OCI-M2 (cell line): Measurements from ENCODE around the gene EBF3.

Source experiments
- DNase-seq: peaks from one replicate; lab custom pipeline; 2025; ENCODE audit not compliant: unreplicated experiment; lab: John Stamatoyannopoulos, UW

The EBF3 gene

DNA sequence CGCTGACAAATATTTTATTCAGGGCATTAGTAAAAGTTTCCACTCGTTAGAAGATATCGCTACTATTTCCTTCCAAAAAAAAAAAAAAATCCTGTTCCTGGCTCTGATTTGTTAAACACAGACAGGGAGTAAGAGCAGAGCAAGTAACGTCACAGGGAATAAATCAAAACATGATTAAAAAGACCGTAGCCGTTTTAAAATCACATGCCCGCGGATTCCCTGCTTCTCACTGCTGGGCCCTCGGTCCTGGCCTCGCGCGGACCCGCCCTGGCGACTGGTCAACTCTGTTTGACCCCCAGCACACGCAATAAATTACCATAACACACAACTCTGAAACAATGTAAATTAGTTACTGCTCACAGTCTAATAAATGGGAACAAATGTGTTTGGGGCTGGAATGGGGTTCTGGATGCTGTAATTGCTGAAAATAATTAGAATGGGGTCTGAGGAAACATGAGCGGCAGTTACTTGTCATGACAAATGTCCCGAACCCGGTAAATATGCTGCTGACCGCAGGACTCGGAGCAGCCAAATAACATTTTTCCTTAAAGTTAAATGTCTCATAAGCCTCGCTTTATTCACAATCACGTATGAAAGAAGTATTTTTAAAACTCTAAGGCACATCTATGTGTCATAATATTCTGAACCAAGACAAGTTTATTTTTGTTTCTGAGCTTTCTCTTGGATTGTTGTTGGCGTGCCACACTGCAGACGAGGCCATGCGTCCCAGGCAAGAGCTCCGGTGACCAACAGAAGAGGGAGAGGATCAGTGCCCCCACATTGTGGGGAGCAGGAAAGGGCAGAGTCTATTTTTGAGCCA lies 17.9 kb downstream of the EBF3 start:
- DNase-seq, result no peak

DNA sequence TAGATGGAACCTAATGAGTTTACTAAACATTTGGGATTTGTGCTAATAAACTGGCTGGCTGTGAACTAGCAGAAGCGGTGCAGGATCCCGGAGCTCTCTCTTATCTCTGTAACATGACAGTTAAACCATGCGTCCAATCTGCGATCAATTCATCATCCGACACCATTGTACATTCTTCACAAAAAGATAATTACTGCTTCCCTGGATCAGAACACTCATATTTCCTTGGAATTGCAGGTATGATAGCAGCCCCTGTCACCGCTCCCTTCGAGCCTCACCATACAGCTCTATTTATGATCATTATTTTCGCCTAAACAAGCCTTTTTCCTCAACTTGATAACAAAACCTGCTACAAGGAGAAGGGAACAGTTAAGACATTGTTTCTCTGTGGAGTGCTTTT lies 18.5 kb downstream of the EBF3 start:
- no peak for DNase-seq

DNA sequence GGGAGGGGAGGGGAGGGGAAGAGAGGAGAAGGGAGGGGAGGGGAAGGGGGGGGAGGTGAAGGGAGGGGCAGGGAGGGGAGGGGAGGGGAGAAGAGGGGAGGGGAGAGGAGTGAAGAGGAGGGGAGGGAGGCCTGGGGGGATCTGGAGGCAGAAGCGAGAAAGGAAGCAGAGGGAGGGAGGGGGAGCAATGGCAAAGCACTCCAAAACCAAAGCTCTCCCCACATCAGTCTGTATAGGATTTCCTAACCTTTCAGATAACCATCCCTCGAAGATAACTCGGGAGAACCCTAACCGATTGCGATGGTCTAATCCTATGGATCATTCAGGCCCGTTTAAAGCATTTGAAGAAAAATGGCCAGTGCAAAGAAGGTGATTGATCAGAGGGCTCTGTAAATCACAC lies 19.0 kb downstream of the EBF3 start:
- DNase-seq, result no peak

DNA sequence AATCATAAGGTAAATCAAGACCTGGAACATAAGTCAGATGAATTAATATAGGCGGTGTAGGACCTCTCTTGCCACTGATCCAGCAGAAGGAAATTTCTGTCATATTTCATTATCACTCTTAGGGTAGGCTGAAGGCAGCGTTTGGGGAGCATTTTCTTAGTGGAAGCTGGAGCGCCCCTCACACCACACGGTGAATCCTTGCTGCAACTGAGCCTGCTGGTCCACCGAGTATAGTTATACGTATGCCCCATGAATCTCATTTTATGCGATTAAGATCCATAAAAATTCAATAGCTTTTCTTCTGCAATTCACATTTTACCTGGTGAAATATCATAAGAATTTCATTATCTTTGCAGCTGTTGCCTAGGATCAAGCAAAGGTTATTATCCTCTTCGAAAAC lies 19.6 kb downstream of the EBF3 start:
- DNase-seq, result no peak

DNA sequence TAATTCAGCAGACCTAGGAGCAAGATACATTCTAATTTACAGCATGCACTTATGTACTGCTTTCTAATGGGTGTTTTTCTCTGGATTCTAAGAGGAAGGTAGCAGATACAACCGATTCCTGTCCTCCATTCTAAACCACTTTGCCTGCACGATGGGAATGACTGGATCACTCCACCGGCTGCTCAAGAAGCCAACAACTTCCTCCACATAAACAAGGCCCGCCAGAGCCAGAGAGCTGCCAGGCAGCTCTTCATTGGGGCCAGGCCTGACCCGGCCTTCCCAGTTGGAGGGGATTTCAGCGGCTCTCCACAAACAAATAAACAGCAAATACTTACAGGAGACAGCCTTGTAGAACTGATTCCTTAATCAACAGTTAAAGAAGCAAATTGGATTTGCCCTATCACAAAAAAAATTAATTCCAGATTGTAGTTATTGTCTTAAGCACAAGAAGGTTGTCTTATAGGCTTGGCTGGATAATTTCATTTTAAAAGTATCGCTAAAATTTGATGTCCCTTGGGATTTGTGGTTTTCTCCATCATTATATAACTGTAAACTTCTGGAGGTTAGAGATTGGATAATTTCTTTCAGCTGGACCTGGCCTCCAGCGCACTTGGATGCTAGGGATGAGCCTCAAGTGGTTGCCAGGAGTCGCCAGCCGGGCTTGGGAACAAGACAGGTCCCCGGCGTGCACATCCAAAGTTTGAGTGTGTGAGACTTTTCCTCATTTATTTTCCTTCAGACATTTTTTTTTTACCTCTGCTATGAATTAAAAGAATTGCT lies 20.9 kb downstream of the EBF3 start:
- no peak for DNase-seq

DNA sequence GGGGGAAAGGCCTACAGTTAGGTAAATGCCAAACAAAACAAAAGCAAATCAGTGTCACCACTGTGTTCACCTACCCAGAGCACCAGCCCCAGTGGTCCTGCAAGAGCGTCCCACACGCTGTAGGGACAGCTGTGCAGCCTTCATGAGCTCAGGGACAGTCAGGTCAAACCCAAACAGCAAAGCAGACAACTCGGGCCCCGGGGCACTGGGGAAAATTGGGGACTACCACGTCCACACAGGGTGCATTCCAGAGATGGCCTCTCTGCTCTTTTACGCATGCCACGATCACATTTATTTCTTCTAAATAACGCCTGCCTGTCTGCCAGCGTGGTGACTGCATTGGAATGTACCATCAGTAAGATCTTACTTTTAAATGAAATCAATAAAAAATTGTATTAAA lies 21.7 kb downstream of the EBF3 start:
- DNase-seq, result no peak

DNA sequence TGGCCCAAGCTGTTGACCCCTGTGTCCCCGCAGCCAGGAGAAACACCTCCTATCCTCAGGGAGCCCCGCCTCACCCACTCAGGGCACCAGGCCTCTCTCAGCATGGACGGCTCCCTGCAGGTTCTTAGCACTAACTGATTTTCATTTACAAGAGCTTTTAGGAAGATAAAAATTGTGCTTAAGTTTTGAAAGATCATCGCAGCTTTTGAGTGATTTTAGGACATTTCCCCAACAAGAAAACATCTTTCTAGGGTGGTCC lies 22.1 kb downstream of the EBF3 start:
- DNase-seq, result no peak

DNA sequence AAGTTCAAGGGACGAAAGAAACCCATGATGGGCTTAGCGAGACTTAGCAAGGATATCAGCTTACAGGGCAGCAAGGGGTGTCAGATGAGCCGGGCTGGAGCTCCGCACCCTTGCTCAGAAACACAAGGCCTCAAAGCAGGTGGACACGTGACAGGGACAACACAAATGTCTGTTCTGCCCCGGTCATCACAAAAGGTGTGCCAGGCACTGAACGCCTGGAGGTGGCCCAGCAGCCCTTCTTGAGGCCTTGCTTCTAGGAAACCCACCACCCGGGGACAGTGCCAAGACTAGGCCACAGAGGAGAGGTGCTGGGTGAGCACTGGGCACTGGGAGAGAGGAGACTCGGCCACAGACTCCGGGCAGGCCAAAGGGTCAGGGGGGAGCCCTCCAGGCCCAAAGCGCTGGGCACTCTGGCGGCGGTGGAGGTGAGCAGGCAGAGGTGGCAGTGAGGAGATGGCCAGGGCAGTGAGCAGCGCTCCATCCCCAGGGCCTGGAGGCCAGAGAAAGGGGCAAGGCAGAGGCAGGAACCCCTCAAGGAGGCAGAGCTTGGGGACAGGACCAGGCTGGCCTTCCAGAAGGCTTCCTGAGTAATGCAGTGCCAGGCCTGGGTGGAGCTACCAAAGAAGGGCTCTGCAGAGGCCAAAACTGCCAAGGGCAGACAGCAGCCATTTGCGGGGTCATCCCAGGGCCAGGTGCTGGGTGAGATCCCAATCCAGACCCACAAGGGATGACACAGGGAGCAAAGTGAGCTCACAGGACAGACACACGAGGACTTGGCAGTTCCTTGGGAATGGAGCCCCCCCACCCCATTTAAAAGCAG lies 22.7 kb downstream of the EBF3 start:
- DNase-seq, result no peak

DNA sequence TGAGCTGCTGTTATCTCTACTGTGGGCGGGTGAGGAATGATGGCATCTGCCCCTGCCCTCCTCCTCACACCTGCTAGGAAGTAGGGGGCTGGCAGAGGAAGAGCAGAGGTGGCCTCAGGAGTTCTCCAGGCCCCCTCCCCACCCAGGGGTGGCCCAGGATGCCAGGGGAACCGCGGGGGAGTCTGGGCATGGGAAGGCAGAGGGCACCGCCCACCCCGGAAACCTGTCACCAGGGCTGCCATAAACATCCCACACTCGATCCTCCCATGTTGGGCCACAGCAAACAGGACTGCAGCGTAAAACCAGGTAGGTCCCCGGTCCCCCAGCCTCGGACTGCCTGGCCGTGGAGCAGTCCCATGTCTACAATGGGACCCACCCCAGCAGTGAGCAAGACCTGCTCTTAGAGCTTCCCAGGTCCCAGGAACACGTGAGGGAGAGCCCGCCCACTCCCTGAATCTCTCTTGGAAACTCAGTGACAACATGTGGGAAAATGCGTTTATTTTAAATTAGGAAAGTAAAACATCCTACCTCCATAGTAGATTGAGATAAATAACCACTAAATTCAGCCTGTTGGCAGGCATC lies 23.4 kb downstream of the EBF3 start:
- no peak for DNase-seq

DNA sequence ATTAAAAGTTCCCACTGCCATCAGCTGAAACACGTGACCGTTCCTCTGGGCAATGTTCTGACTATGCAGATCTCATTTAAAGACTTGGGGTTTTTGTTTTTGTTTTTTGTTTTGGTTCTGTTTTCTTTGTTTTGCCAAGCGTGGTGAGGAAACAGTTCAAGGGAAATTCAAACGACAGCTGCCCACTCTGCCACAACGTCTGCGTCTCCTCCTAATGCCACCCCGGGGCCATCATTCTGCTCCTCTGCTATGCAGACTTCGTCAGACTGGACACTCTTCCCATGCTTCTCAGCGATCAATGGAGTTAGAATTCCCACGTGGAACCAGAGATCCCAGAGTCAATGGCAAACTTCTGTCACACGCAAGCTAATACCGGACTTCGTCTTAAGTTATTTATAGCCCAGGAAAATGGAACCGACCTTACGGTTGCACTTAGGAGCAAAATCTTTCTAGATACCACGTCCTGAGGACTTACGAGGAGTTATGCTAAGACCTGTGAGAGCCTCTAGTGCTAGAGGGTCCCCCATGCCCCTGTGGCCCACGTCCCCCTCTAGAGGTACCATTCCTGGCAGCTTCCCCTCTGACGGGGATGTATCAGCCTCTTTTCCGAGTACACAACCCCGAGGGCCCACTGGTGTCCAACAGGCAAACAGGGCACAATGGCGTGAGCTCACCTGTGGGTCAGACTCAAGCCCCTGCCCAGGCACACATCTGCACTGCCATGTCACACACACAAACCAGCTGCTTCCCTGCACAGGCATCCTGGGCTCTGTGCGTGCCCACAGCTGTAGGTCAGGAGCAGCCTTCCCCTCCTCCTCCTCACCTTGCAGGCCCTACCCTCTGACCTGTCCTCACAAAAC lies 24.4 kb downstream of the EBF3 start:
- no peak for DNase-seq

DNA sequence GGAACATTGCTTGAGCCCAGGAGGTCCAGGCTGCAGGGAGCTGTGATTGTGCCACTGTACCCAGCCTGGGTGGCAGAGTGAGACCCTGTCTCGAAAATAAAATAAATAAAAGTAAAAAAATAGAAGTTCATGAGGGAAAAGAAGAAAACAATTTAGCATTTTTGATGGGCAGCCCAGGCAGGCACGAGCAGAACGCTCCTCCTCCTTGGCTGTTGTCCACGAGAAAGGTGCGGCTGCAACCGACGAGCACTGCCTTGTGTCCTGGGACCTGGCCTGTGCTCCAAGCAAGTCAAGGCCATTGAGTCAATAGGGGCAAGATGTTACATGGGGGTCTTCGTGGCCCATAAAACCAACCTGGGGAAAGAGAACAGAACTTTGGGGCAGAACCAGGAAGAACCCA lies 25.6 kb downstream of the EBF3 start:
- DNase-seq, result no peak

DNA sequence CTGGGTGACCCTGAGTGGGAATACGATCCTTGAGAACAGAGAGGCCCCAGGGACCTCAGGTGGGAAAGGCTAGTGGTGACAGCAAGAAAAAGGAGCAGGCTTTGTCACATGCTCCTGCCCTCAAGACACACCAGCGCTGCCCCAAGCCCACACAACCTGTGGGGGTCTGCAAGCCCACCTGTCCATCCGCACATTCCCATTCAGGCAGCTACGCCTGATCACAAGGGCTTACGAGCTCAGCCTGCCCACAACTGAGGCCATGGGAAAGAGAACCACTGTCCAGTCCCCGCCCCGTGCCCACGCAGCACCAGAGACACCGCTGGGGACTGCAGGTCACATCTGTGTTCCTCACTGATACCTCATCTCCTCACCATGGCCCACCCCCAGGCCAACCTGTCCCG lies 26.7 kb downstream of the EBF3 start:
- DNase-seq, result no peak

DNA sequence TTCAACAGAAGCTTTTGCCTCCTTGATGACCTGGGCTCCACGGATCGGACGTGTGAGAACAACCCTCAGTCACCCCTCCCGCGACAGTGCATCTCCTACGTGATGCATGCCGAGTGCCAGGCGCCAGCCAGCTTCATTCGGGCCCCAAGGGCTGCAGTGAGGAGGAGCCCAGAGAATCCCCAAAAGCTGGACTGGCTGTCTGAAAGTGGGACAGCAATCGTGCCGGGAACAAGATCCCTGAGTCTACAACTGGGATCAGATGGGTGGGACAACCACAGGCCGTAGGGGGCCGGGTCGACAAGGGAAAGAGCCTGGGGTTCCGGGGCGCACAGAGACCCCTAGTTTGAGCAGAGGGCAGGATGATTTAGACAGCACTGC lies 27.2 kb downstream of the EBF3 start:
- no peak for DNase-seq

DNA sequence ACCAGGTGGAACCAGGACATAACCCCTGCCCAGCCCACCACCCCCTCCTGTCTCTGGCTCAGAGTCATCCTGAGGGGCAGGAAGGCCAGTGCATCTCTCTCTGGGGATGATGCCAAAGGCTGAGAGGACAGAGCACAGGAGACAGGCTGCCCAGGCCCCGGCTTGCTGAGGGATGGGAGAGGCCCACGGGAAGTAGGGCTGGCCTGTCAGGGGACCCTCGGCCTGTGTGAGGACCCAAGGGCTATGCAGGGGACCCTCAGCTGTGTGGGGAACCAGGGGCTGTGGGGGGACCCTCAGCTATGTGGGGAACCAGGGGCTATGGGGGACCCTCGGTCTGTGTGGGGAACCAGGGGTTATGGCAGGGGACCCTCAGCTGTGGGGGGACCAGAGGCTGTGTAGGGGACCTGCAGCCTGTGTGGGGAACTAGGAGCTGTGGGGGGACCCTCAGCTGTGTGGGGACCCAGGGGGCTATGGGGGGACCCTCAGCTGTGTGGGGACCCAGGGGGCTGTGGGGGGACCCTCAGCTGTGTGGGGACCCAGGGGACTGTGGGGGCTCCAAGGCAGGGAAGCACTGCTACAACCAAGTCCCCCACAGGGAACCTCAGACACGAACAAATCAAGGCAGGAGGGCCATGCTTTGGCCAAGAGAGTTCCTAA lies 27.7 kb downstream of the EBF3 start:
- DNase-seq, result no peak

DNA sequence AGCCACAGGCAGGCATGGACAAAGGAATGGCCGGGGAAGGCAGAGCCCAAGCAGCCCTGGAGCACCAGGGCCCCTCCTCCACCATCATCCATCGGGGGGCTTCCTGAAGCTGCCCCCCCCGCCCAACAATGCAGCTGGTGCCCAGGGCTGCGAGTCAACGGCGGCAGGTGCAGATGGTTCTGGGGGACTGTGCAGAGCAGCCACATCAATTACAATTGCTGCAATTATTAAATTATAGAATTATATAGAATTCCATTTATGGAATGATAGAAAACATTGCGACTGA lies 28.3 kb downstream of the EBF3 start:
- DNase-seq, result no peak

DNA sequence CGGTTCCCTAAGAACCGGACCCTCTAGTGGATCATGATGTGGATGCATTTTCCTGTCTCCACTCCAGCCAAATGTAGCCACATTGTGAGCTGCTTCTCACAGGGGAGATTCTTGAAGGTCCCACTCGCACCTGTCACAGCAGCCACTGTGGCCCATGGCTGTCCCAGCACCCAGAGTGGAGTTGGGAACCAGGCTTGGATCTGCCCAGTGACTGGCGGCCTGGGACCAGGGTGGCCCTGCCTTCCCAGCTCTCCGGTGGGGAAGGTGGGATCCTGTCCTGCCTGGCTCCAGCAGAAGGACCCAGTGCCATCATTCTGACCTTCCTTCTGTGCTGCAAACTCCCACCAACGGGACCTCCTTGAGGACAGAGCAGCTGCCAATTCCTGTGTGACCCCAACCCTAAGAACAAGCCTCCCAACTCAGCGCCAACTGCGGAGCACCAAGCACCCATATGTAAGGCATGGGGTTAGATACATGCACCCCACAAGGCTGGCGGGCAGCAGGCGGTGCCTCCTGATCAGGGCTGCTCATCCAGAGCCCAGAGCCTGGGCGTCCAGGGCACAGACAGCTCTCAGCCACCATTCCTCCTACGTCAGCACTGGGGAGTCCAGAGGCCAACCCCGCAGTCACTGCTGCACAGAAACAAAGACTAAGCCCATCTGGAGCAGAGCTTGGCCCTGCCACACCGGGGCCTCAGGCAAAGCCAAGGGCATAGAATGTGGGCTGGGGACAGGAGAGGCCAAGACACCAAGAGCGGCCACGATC lies 28.8 kb downstream of the EBF3 start:
- no peak for DNase-seq

DNA sequence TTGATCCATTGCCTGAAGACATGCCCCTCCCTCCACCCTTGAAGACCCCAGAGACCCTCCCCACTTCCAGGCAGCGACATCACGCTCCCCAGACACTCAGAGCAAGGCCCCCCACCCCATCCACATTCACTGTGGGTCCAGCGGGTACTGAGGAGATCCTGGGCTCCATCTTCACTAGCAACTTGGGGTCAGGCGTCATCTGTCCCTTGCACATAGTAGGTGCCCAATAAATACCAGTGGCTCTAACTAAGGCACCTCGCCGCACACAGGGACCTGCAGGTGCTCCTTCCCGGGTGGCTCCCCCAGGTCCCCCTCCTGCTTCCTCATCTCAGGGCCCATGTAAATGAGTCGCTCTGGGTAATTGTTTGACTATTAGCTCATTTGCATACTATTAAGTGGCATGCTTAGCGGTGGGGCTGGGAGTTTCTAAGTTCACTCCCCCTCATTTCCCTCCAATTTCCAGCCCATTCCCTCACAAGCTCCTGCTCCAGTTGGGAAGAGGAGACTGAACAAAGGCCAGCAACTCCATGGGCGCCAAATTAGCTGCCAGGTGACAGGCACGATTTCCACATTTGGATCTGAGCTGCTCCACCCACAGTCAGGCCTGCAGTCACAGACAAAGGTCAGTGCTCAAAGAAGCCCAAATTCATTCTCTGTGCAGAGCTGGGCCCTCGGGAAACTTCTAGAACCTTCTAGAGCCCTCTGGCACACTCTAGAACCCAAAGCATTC lies 29.7 kb downstream of the EBF3 start:
- no peak for DNase-seq

DNA sequence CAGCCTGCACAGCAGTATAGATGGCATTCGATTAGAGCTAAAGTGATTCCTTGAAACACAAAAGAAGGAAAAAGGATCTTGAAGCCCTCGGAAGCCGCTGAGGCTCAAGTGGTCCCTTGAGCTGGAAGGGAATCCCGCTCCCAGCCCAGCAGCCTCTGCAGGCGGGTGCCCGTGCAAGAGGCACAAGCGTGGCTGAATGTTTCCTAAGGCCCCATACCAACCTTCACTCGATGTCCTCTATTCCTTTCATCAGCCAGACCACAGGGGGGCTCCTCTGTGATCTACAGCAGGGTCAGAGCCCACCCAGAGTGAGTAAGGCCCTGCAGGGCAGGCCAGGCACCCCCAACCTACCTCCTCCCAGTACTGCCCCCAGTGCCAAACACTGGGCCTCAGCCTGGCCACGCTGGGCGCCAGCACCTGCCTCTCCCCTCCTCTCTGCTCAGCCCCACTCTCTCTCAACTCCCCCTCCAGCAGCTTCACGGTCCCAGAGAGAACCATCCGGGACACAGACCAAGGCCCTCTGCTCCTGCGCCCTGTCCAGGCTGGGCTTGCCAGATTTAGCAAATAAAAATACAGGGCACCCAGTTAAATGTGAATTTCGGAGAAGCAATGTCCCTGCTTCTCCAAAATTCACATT lies 30.5 kb downstream of the EBF3 start:
- no peak for DNase-seq
